Femur (tissue), 1 donor: Measurements from ENCODE around the gene PTPRO.

Experiments
- DNase-seq: peaks from one replicate; pipeline ENCODE4 v3.0.0-alpha.2; 2017

Gene PTPRO

DNA sequence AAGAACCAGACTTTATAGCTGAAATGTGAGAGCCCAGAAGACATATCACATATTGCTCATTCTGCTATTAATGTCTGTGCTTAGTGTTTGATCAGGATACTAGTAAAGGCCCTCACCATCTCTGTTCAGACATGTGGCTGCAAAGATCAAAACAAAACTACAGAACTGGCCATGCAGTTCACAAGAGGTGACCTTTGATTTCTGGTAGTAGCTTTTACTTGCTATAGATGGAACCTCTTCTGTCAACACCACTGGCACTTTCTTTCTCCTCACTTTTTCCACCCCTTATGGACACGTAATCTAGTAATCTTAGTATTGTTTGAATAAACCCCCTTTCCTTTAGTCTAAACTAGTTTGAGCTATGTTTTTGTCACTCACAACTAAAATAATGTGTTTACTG, 252.0 kb downstream of the PTPRO start:
- DNase-seq, result no peak

DNA sequence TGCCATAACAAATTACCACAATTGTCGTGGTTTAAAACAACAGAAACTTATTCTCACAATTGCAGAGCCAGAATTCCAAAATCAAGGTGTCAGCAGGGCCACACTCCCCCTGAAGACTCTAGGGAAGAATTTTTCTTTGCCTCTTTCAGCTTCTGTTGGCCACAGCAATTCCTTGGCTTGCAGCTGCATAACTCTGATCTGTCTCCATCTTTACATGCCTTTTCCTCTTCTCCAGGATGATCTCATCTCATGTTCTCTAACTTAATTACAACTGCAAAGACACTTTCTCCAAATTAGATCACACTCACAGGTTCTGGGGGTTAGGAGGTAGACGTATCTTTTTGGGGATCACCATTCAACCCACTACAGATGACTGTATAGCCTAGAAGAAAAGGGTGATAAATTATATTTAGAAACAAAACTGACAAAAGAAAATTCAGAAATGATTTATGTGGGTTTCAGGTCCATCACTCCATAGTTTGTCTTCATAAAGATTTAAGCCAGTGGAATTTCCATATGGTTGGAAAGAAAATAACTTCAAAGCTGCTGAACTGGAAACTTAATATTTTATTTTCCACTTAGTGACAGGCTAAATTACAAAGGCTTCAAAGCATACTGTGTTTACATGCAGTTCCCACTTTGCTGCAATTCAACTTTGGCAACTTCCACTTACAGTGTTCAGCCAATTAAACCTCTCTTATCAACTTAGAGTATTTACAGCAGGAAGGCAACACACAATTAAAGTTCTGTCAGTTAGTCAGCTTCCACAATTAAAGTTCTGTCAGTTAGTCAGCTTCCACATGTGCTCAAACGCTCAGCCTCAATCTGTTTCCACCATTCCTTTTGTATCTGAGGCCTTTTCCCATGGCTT, 253.6 kb downstream of the PTPRO start:
- no peak for DNase-seq

DNA sequence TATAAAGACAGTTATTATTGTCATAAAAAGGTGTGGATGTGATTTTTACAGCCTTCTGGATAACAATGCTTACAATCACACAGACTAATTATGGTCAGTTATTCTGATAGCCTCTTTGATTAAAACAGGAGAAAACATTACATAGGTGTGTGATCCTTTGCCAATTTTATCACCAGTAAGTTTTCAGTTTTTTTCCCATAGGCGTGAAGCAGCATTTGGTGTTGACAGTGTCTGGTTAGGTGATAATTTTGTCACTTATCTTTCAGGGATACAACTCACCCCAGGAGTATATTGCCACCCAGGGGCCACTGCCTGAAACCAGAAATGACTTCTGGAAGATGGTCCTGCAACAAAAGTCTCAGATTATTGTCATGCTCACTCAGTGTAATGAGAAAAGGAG, 258.1 kb downstream of the PTPRO start:
- DNase-seq, result no peak

DNA sequence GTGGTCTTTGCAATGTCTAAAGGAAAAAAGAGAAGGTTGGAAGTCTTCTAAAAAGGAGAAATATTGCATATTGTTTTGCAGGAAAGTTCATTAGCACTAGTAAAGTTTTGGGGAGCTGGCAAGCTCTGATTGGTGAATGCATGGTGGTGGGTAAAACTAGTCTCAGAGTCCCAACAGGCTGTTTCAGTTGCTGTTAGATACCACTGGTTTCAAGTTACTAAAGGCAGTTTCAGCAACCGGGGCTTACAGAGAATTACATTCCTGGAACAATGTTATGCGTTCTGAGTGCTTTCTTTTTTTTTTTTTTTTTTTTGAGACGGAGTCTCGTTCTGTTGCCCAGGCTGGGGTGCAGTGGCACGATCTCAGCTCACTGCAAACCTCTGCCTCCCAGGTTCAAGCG, 258.7 kb downstream of the PTPRO start:
- no peak for DNase-seq

DNA sequence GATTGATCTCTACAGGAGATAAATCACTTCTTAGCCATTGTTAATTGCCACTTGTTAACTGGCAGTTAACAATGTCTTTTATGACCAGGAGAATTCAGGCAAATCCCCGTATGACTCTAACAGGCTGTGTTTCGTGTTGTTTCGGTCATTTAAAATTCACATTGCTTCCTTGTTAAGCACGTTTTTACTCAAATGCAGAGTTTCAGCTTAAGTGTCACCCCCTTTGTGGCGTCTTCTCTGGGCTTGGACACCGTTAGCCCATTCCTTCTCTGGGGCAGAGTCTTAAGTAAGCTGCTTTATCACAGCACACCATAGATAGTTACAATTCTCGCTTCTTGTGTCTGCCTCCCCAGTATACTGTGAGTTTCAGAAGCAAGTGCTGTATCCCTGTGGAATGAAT, 261.5 kb downstream of the PTPRO start:
- no peak for DNase-seq

DNA sequence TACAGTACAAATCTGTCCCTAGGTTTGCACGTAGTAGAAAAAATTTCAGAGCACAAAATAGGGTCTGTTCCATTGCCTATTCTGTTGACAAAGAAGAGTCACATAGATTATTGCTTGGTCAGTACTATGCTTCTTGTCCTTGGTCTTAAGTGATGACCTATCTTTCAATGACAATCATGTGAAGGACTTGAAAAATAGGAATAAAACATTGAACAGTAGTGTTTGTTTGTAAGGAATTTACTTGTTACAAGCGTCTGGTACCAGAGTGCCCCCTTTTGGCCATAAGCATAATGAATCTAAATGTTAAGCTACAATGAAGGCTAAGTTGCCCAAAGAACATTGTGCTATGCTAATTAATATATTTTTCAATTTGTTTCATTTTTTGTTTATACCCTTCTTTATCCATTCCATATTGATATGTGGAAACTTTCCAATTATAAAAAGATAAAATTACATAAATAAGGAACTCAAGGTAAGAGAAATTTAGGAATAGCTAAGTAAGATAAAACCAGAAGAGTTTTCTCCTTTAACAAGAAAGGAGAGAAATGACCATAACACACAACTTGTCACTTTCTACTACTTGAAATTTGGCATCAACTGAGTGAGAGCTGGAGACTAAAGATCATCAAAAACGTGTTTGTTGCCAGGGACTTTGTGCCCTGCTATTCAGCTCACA, 262.2 kb downstream of the PTPRO start:
- no peak for DNase-seq

DNA sequence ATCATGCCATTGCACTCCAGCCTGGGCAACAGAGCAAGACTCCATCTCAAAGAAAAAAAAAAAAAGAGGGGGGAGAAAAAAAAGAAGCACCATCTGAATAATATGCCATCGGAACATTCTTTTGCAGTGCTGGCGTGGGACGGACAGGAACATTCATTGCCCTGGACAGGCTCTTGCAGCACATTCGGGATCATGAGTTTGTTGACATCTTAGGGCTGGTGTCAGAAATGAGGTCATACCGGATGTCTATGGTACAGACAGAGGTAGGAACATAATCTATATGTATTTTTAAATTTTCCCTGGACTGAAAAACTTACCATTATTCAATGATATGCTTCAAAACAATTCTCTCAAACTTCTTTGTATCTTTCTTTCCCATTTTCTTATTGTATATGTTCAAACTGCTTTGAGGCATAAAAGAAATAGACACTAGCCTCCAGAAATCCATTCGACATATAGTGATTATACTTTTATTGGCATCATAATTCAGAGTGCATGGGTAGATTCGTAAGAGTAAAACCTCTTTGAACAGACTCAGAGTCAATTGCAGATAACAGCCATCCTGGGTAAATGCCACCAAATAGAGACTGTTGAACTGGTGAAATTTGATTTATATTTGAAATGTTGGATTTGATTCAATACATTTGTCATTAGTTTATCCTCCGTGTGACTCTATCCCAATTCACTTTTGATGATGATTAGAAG, 267.2 kb downstream of the PTPRO start:
- DNase-seq, result no peak

DNA sequence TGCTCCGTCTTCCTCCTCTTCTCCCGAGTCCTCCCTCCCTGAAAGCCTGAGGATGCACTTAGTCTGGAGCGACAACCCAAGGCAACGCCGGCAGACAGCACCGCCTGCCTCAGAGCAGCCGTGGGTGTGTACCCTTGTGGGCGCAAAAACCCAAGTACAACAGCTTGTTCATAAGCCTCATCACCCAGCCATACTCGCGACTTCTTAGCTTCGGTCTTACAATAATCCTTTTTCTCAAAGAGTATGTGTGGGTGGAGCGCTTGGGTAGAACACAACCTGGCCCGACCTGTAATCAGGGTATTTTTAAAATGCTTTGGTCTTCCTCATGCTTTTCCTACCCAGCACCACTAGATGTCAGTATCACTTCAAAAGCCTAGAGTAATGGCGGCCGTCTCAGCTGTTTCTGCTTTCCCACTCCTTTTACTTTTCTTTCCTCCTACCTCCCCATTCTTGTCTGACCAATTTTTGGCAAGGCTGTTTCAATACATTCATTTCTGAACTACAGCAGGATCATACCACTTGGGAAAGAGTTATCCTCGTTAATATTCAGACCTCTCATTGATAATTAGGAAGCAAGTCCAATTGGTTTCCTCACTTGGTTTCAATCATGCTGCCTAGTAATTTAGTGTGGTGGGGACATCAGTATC, 268.0 kb downstream of the PTPRO start:
- peak; percentile 62 for DNase-seq

DNA sequence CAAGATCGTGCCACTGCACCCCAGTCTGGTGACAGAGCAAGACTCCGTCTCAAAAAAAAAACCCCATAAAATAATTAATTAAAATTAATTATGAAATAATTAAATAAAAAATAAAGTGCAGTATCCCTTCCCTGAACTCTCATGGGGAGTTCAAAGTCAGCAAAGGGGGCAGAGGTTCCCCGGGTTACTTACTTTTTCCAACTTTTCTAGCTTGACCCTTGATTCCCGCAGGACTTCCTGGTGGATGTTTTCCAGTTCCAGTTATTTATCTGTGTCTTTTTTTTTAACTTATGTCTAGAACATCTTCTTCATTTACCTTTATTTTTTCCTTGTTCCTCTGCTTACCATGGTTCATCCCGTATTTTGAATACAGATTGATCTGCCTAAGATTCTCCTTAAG, 269.5 kb downstream of the PTPRO start:
- DNase-seq, result no peak

DNA sequence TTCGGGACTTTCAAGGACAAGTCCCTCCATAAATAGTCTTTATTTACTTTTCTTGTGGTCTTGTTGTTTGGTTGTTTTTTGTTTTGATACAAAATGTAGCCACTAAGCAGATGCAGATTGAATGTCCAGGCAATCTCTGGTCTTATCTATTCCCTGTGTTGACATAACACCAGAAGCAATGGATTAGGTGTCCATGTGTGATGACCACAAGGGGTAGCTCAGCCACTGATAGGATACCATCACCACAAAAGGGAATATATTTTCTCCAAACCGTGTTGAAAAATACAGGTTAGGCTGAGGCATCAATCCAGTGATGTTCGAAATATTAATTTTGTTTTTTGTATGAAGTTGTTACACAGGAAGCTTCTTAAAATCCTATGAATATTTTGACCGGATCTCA, 270.6 kb downstream of the PTPRO start:
- DNase-seq, result no peak

DNA sequence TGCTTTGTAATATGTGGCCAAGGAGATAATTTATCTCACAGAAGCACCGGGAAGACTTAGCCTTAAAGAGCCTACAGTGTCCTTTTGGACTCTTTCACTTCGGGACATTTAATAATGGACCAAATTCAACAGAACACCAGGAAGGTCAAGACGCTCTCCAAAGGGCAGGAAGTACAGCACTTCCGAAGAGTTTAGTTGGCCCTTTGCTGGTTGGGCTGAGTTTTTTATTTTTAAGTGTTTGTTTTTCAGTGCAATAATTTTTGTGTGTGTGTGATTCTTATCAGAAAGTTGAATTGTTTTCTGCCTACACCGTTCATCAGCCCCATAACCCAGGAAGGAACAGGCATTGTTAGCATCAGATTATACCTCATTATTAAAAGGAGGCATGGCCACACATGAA, 273.9 kb downstream of the PTPRO start:
- no peak for DNase-seq

DNA sequence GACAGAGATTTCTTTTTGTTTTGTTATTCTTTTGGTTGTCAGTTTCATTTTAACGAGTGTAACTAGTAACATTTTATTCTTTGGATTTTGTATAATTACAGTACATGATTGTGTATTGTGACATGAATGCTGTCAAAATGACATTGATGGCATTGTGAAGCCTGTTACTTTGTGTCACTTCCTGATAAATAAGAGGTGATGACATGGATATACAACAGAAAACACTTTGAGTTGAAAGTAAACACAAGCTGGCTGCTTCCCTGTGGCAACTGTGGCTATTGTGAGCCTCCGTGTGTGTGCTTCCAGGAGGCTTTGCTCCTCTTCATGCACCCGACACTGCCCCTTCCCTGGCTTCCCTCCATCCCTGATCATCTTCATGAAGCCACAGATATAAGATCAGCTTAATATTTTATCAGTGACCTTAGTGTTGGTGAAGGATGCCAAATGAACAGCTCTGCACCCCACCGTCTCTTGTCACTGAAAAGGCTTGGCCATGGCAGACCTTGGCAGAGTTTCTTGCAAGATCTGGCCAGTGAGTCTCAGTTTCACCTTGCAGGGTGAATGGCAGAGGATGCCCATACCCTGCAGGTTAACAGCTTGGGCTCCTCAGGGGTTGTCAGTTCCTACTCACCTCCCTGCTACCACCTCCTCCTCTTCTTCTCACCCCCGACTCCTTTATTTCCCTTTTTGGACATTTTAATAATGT, 275.0 kb downstream of the PTPRO start:
- DNase-seq, result no peak

DNA sequence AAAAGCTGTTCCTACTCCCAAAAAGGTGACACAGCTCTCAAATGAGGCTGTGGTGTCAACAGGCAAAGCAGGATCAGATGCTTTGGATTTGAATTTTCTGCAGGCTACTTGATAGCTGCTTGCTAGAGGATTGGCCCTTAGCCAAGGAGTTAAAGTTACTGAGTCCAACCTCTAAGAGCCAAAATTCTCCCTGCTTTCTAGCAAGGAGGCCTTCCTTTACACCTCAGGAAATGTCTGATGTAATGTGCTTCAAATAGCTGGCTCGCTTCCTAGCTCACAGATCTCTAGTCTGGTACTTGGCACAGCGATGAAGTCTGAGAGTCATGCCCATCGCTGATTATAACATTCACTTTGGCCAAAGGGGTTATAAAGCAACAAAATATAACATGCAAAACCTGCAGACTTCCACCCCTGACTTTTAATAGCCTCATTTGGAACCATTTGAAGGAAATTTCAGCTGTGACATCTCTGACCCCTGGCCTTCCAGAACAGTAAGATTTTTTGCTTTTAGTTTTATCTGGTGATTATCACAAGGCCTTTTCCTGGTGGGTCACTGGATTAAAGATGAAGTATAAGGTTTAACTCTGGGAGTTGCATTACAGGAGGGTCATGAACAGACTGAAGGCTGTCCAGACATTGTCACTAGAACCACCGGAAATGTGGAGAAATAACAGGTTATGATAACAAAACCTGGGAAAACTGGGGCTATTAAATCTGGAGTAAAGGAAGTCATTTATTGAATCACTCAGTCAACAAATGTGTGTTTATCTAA, 277.1 kb downstream of the PTPRO start:
- DNase-seq, result peak; percentile 43

DNA sequence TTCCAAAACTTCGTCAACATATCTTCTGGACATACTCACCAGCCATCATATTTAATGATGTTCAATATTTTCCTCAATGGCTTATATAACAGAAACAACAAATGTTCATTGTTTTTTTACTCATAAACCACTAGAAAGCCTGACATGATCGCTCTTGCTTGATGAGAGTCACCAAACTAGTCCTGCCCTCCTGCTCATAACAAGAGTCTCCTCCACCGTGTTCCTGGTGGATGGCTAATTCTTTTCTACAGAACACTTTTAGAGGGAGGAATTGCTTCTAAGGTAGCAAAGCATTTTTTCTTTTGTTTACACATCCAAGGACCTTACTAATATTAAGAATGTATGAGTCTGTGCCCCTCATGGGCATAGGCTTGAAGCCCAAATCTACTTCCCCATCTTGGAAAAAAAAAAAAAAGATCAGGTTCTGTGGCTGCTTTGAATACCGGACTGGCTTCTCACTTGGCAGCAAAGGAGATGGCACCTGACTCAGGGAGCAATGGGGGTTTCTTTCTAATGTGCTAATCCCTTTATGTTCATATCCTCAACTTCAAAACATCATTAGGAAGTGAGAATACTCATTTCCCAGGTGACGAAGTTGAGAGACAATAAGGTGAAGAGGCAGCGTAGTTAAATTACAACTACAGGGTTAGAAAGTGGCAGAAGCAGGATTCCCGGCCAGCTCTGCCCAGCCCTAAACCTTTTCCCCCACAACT, 278.1 kb downstream of the PTPRO start:
- DNase-seq, result no peak

DNA sequence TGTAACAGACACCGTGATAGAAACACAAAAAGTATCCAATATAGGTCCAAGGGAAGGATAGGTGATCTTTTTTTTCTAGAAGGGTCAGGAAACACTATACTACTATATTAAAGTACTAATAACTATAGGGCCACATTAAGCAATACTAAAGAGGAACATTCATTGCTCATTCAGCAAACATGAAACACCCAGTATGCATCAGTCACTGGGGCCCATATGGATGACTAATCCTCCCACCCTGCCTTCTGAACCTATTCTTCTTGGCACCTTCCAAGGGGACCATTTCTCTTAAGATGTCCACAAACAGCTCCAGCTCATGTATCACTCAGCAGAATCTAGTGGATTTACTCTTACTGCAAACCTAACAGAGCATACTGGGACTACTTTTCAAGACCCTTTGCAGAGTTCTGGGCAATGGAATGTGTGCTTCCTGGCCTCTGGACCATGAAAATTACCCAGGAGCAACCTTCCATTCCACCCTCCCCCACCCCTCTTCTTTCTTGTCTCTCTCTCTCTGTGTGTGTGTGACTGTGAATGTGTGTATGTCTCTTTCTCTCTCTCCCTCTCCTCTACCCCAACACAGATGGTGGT, 279.0 kb downstream of the PTPRO start:
- no peak for DNase-seq

DNA sequence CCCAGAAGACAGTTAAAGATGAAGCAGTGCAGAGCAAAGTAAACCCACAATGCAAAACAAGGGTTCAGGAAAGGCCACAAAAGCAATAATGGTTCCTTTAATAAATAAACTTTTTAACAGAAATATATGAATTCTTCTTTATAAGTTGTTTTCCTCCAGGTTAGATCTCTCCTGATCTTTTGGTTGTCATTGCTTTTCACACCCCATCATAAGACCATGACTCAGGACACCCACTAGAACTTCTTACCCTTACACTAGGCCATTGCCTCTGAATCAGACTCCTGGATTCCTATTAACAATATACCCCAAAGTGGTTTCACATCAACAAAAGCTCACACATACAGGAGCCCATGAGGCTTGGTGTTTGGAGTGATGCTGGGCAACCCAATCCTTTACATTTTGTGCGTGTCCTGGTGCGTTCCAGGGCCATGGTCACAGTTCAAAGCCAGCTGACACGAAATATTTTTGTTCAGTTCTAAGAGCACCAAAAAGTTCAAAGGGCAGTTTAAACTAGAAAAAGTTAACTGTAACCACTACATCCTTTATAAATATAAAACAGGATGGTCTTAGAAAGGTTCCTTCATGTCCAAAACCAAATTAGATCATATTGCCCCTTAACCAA, 279.9 kb downstream of the PTPRO start:
- DNase-seq, result no peak

DNA sequence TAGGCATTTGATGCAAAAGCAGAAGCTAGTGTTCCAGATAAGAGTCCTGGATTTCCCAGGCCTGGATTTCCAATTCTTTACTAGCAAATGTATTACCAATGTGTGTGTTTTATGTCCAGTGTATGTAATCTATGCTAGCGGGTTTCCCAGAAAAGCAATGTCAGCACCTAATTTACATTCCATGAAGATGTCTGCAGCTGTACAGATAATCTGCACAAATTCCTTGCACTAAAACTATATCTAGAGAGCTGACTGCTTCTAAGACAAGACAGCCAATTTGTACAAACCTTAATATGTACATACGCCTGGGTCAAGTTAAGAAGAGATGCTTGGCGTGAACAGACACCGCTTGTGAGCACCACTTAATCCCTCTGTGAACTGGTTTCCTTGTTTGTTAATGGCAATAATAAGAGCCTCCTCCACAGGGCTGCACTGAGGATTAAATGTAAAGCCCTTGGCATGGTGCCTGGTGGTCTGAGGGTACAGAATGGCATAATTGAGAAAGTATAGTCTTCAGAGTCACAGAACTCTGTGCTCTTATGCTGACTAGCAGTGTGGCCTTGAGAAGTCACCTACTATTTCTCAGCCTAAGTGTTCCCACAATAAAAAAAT, 281.3 kb downstream of the PTPRO start:
- DNase-seq, result peak; percentile 46

DNA sequence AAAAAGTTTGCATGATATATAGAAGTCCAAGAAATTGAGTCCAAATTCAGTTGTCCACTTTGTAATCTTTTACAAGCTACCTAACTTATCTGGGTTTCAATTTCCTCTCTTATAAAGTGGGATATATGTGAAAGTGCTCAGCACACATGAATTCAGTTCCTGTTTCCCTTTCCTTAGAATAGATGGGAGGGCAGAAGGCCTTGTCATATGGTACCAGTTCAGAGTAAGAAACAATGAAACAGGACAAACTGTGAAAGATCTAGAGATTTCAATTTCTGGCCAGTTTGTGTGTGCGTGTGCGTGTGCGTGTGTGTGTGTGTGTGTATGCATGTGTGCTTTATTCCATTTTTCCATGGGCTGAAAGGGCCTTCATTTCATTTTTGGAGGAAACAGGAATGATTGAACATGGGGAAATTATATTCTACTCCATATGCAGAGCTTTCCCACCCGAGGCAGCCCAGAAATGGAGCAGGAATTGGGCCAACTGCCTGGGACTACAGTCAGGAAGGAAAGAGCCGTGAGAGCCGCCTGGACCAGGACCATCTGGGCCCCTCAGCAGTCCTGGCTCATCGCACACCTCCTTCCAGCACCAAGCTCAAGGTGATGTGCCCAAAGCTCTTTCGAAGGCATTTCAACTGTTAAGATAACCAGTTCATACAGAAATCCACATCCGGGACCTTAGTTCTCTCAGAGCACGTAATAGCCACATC, 283.7 kb downstream of the PTPRO start:
- no peak for DNase-seq

DNA sequence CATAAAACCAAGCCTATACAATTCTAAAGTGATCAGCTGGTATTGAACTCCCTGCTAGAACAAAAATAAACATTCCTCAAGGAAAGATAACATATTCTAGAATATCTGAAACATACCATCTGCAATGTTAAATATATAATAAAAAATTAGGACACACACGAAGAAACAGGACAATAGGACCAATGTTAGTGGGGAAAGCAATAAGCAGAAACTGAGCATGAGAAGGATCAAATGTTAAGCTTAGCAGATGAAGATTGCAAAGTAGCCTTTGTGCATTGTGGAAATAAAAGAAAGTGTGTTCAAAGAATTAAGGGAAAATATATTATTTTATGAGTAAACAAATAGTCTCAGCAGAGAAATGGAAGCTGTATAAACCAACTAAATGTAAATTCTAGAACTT, 286.1 kb downstream of the PTPRO start:
- DNase-seq, result no peak
